Hippocampal formation (tissue), 2 donors: ENCODE results near the gene RBL1.

Source experiments
- DNase-seq, 2 donors: peaks; one replicate each; lab custom pipeline; 2025; lab: John Stamatoyannopoulos, UW

The RBL1 gene

GRCh38 chr20:36951198-36951978, 144.4 kb downstream of the RBL1 start, which contains the start of gene SAMHD1:
SAMHD1 (minus strand) TSS chr20:36951708; CDS start chr20:36951643, 65 bp downstream.
- DNase-seq, result peak; percentile 95 to 97

- DNase-seq, result no peak
Measured at GRCh38 chr20:36950414-36951197, 145.2 kb downstream of the RBL1 start.
